H1 (cell line): ENCODE measurements around the gene OSBPL3. TPM values are rescaled to one million over a fixed set of nuclear protein-coding genes. Genes with fewer than 3 reads are reported as not detected.

ENCODE experiments used
- GTF2F1 ChIP-seq: IDR thresholded peaks from 2 replicates; pipeline ENCODE4 v1.6.1; 2012; ENCODE audit warnings: low read depth, low read length, improper control_type of control experiment, borderline replicate concordance
- NRF1 ChIP-seq: IDR thresholded peaks from 2 replicates; pipeline ENCODE4 v1.6.1; 2011; ENCODE audit warnings: mild to moderate bottlenecking, low read depth, low read length, improper control_type of control experiment
- SUZ12 ChIP-seq: fragments of 200-600 bp; sonication (generic); IDR thresholded peaks from 2 replicates; pipeline ENCODE4 v1.6.1; 2012; ENCODE audit warnings: mild to moderate bottlenecking, inconsistent platforms, low read length, moderate library complexity, mixed read lengths
- polyA plus RNA-seq, 7 experiments: library from polyadenylated mRNA; depleted of rRNA in 3 of 7; stranded (reverse) in 5 of 7; unstranded in 2 of 7; fragments of >200 nt in 5 of 7; fragments of 200-250 nt in 2 of 7; gene quantifications; 1 replicate in 5 of 7; 2 replicates in 1 of 7; 4 replicates in 1 of 7; pipeline versions ENCODE4 v1.2.1 to v1.2.3, GENCODE V29; 2011 to 2013; ENCODE audit warnings: missing spikeins in 2 of 7, mixed read lengths in 2 of 7
- total RNA-seq: library from RNA; stranded (reverse); fragmentation: NEBNext Ultra II Directional; extraction: Animal tissue kit (Norgen Biotek cat#: 25700); gene quantifications from 2 replicates; pipeline ENCODE4 v1.2.1, GENCODE V29; 2021

Gene OSBPL3
- total and polyA plus RNA-seq, 2 of the 8 experiments (the other 6 are each of a cell fraction or from before 2014, with no cell fraction given), result 2.8 to 13.9 TPM

GRCh38 chr7:24912874-24913514 is 67.0 kb downstream of the OSBPL3 start (continued):
- TF ChIP-seq NRF1 (no peak), SUZ12 (no peak), GTF2F1 (no peak)
